ENCODE data around the gene RBFOX2.

GRCh38 chr22:35913925-35914324, 114.7 kb downstream of the RBFOX2 start:
- TF ChIP-seq USF2 (IDR thresholded peaks at IDR 0.05) = no peak
- no peak for TF ChIP-seq NR3C1 (IDR thresholded peaks at IDR 0.05)
- TF ChIP-seq EHMT2 (IDR thresholded peaks at IDR 0.05; ENCODE audit: low read depth) = no peak
- no peak for TF ChIP-seq MAFK (IDR thresholded peaks at IDR 0.05; ENCODE audit: partially characterized antibody)
- no peak for TF ChIP-seq CTCF (IDR thresholded peaks at IDR 0.05)
